ENCODE data around the gene FARSB. TPM values are rescaled to one million over a fixed set of nuclear protein-coding genes. Genes with fewer than 3 reads are reported as not detected.

FARSB gene
- total RNA-seq, 1 donor from 2014 or later, result 23.1 TPM

DNA sequence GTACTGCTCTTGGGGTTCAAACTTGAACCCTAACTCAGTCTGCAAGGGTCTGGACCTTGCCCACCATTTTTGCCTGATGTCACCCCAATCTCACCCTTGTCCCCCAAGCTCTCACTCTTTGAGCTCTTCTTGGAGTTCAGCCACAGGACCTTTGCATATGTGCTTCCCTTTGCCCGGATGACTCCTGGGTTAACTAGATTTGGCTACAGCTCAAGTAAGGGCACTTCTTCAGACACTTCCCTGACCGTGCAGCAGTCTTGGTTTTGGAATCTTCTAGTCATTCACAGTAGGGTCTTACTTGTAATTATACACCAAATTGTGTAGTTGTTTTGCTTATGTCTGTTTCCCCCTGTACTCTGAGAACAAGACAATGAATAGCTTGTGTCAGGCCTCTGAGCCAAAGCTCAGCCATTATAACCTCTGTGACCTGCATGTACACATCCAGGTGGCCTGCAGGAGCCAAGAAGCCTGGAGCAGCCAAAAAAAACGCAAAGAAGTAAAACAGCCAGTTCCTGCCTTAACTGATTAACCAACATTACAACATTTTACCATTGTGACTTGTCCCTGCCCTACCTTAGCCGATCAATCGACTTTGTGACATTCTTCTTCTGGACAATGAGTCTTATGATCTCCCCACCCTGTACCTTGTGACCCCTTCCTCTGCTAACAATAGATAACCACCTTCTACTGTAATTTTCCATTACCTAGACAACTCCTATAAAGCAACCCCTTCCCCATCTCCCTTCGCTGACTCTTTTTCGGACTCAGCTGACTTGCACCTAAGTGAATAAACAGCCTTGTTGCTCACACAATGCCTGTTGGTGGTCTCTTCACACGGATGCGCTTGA lies 14.5 kb upstream of the FARSB start:
- H3K4me1 ChIP-seq (ENCODE audit: insufficient read depth, low read length), result no peaks in the 10 kb centered on the region
- Mint-ChIP-seq H3K27ac (ENCODE audit: unreplicated experiment) (no peak overlapping the region), H3K4me1 (ENCODE audit: low read depth, unreplicated experiment) (no peaks in the 10 kb centered on the region), H3K4me3 (ENCODE audit: unreplicated experiment) (peak overlapping the region; percentile 46), H3K27me3 (ENCODE audit: low read depth, unreplicated experiment) (peaks cover 16% of the 10 kb centered on the region), H3K36me3 (ENCODE audit: low read depth, unreplicated experiment) (no peaks in the 10 kb centered on the region), H3K9me3 (ENCODE audit: unreplicated experiment) (peaks cover 5% of the 10 kb centered on the region)
- FAIRE-seq (no peak), DNase-seq (ENCODE audit: low read depth) (no peak)
- no peaks in the 10 kb centered on the region for H4K20me1 ChIP-seq (ENCODE audit: insufficient read depth, low read length)
- TF ChIP-seq EZH2 (IDR thresholded peaks at IDR 0.05; ENCODE audit: insufficient read depth, low read length), result no peak
- TF ChIP-seq, protein P1, sequence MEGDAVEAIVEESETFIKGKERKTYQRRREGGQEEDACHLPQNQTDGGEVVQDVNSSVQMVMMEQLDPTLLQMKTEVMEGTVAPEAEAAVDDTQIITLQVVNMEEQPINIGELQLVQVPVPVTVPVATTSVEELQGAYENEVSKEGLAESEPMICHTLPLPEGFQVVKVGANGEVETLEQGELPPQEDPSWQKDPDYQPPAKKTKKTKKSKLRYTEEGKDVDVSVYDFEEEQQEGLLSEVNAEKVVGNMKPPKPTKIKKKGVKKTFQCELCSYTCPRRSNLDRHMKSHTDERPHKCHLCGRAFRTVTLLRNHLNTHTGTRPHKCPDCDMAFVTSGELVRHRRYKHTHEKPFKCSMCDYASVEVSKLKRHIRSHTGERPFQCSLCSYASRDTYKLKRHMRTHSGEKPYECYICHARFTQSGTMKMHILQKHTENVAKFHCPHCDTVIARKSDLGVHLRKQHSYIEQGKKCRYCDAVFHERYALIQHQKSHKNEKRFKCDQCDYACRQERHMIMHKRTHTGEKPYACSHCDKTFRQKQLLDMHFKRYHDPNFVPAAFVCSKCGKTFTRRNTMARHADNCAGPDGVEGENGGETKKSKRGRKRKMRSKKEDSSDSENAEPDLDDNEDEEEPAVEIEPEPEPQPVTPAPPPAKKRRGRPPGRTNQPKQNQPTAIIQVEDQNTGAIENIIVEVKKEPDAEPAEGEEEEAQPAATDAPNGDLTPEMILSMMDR (IDR thresholded peaks at IDR 0.05; ENCODE audit: insufficient read depth, low read depth, low read length), result no peak
- peak overlapping the region; percentile 87 for H3K4me2 ChIP-seq (ENCODE audit: low read length)
- no peak overlapping the region for H3K9ac ChIP-seq (ENCODE audit: low read length)
- peaks cover 20% of the 10 kb centered on the region for H3K27me3 ChIP-seq (ENCODE audit: insufficient read depth, low read length)
- no peaks in the 10 kb centered on the region for H3K79me2 ChIP-seq (ENCODE audit: insufficient read depth, low read length)
- no peaks in the 10 kb centered on the region for H3K9me3 ChIP-seq (ENCODE audit: insufficient read depth, low read depth, low read length)
- H3K36me3 ChIP-seq (ENCODE audit: insufficient read depth, low read length), result no peaks in the 10 kb centered on the region
- H2AFZ ChIP-seq (ENCODE audit: low read depth, low read length), result no peak overlapping the region
- no peak overlapping the region for H3K27ac ChIP-seq (ENCODE audit: low read depth, low read length)
- no peak overlapping the region for H3K4me3 ChIP-seq (ENCODE audit: insufficient read depth, low read depth, low read length)

DNA sequence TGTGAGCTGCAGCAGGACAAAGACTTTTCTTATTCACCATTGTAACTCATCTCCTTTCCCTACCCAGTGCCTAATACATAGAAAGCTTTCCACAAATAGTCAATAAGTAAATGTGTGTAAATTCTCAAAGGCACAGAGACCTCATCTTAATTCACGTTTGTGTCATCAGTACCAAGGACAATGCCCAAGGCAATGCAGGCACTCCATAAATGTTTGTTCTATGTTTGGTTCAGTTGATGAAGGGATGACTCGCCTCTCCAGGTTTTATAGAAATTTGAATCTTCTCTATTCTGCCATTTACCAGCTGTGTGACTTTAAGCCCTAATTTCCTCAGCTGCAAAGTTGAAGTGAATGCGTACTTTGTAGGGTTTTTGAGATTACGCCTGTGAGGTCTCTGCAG lies 13.5 kb upstream of the FARSB start:
- no peak overlapping the region for H3K9ac ChIP-seq (ENCODE audit: low read length)
- H3K79me2 ChIP-seq (ENCODE audit: insufficient read depth, low read length), result no peaks in the 10 kb centered on the region
- H3K36me3 ChIP-seq (ENCODE audit: insufficient read depth, low read length), result no peaks in the 10 kb centered on the region
- H3K27ac ChIP-seq (ENCODE audit: low read depth, low read length), result no peak overlapping the region
- no peaks in the 10 kb centered on the region for H4K20me1 ChIP-seq (ENCODE audit: insufficient read depth, low read length)
- Mint-ChIP-seq H3K9me3 (ENCODE audit: unreplicated experiment) (peaks cover 5% of the 10 kb centered on the region), H3K27me3 (ENCODE audit: low read depth, unreplicated experiment) (peaks cover 16% of the 10 kb centered on the region), H3K27ac (ENCODE audit: unreplicated experiment) (no peak overlapping the region), H3K36me3 (ENCODE audit: low read depth, unreplicated experiment) (no peaks in the 10 kb centered on the region), H3K4me3 (ENCODE audit: unreplicated experiment) (no peak overlapping the region), H3K4me1 (ENCODE audit: low read depth, unreplicated experiment) (no peaks in the 10 kb centered on the region)
- no peak overlapping the region for H2AFZ ChIP-seq (ENCODE audit: low read depth, low read length)
- H3K27me3 ChIP-seq (ENCODE audit: insufficient read depth, low read length), result peaks cover 20% of the 10 kb centered on the region
- no peaks in the 10 kb centered on the region for H3K9me3 ChIP-seq (ENCODE audit: insufficient read depth, low read depth, low read length)
- DNase-seq (ENCODE audit: low read depth) (no peak), FAIRE-seq (no peak)
- TF ChIP-seq, protein P1 (IDR thresholded peaks at IDR 0.05; ENCODE audit: insufficient read depth, low read depth, low read length), result no peak
- no peak for TF ChIP-seq EZH2 (IDR thresholded peaks at IDR 0.05; ENCODE audit: insufficient read depth, low read length)
- H3K4me1 ChIP-seq (ENCODE audit: insufficient read depth, low read length), result no peaks in the 10 kb centered on the region
- no peak overlapping the region for H3K4me3 ChIP-seq (ENCODE audit: insufficient read depth, low read depth, low read length)
- no peak overlapping the region for H3K4me2 ChIP-seq (ENCODE audit: low read length)
